Subcutaneous abdominal adipose tissue (tissue), 5 donors: ENCODE results near the gene USF2.
A peak's percentile ranks its signal among the peaks of the same experiment; 100 is the strongest.

Experiments
- H3K27ac ChIP-seq: one replicate; pipeline ENCODE4 v1.7.0; 2013; ENCODE audit warnings: low read depth, mild to moderate bottlenecking, inconsistent platforms, low read length, moderate library complexity
- H3K27me3 ChIP-seq, 5 donors: one replicate each; pipeline ENCODE4 v1.7.0; 2013; ENCODE audit warnings: low read length in 5 of 5, inconsistent platforms in 1 of 5; ENCODE audit not compliant: control insufficient read depth in 5 of 5, insufficient read depth in 4 of 5
- H3K36me3 ChIP-seq, 5 donors: one replicate each; pipeline ENCODE4 v1.7.0; 2013; ENCODE audit warnings: low read length in 5 of 5; ENCODE audit not compliant: control insufficient read depth in 5 of 5, insufficient read depth in 5 of 5
- H3K4me1 ChIP-seq, 5 donors: one replicate each; pipeline ENCODE4 v1.7.0; 2013; ENCODE audit warnings: low read length in 5 of 5, mild to moderate bottlenecking in 3 of 5, moderate library complexity in 1 of 5; ENCODE audit not compliant: control insufficient read depth in 5 of 5, insufficient read depth in 5 of 5
- H3K4me3 ChIP-seq, 5 donors: one replicate each; pipeline ENCODE4 v1.7.0; 2013; ENCODE audit warnings: low read length in 5 of 5, low read depth in 1 of 5
- H3K9ac ChIP-seq, 5 donors: one replicate each; pipeline ENCODE4 v1.7.0; 2013; ENCODE audit warnings: low read length in 5 of 5, mild to moderate bottlenecking in 4 of 5, moderate library complexity in 3 of 5
- H3K9me3 ChIP-seq, 5 donors: one replicate each; pipeline ENCODE4 v1.7.0; 2013; ENCODE audit warnings: low read length in 5 of 5; ENCODE audit not compliant: control insufficient read depth in 5 of 5
- donor health status: healthy.
- donor health status: healthy.
- donor health status: healthy.
- donor health status: healthy.
- donor health status: healthy.

USF2 gene

DNA sequence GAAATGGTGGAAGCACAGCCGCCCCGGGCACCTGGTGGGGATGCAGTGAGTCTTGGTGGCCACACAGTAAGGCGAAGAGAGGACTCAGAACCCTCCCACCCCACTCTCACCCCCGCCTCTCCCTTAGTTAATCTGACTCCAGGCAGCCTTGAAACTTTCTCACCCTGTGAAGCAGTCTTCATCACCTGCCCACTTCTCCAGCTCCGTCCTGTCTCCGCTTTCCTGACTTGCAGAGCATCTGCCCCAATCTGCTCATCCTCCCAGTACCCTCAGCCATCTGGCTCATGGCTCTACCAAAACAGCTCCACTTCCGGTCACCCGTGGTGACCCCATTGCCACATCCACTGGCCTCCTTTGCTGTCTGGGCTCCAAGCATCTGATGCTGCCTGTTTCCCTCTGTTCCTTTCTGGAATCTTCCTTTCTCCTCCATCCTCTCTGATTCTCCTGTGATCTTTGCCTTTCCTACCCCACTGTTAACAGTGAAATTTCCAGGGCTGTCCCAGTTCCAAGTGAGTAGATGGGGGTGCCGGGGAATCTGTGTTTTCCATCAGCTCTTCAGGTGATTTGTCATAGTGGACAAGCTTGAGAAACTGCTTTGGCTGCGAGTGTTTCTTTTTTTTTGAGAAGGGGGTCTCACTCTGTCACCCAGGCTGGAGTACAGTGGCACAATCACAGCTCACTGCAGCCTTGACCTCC is 4.3 kb downstream of the USF2 start:
- Histone ChIP-seq H3K9ac (peak overlapping the region in 1 of 5 donors; percentile 35), H3K36me3 (peaks cover 0 to 81% (median 72%) of the 10 kb centered on the region in 5 donors), H3K27ac (no peak overlapping the region), H3K4me3 (no peak overlapping the region), H3K4me1 (peaks cover 0 to 42% (median 20%) of the 10 kb centered on the region in 5 donors), H3K9me3 (no peaks in the 10 kb centered on the region), H3K27me3 (no peaks in the 10 kb centered on the region)

DNA sequence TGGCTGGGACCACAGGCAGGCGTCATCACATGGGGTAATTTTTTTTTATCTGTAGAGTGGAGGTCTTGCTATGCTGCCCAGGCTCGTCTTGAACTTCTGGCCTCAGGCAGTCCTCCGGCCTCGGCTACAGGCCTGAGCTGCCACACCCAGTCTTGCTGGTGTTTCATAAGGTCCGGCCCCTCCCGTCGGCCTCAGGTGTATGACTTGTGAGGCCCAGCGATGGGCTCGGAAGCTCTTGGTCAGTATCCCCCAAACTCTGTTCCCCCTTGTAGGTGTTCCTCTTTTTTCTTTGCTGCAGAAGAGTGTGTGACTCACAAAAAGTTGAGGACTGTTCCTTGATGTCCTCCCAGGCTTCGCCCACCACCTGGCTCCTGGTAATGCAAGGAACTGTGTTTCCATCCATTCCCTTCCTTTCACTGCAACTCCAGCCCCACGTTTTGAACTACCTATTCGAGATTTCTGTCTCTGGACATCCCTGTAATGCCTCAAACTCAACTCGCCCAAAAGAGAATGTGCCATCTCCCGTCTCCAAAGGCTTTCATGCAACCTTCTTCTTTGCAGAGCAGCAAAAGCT is 5.0 kb downstream of the USF2 start:
- H3K36me3 ChIP-seq: peaks cover 0 to 87% (median 78%) of the 10 kb centered on the region in 5 donors
- no peak overlapping the region for H3K4me3 ChIP-seq
- no peaks in the 10 kb centered on the region for H3K27me3 ChIP-seq
- no peak overlapping the region for H3K9ac ChIP-seq
- peaks cover 0 to 42% (median 20%) of the 10 kb centered on the region in 5 donors for H3K4me1 ChIP-seq
- H3K9me3 ChIP-seq: no peaks in the 10 kb centered on the region
- H3K27ac ChIP-seq: no peak overlapping the region

DNA sequence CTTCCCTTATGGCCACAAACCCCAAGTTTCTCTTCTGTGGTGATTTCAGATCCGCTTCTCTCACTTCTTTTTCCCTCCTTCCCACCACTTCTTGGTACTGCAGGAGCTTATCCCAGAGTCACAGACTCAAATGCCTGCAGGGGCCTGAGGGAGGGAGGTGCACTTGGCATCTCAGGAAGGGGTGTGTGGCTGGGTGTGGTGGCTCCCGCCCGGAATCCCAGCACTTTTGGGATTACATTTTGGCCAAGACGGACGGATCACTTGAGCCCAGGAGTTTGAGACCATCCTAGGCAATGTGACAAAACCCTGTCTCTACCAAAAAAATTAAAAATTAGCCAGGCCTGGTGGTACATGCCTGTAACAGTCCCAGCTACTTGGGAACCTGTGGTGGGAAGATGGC is 5.6 kb downstream of the USF2 start:
- H3K36me3 ChIP-seq: peaks cover 0 to 93% (median 84%) of the 10 kb centered on the region in 5 donors

DNA sequence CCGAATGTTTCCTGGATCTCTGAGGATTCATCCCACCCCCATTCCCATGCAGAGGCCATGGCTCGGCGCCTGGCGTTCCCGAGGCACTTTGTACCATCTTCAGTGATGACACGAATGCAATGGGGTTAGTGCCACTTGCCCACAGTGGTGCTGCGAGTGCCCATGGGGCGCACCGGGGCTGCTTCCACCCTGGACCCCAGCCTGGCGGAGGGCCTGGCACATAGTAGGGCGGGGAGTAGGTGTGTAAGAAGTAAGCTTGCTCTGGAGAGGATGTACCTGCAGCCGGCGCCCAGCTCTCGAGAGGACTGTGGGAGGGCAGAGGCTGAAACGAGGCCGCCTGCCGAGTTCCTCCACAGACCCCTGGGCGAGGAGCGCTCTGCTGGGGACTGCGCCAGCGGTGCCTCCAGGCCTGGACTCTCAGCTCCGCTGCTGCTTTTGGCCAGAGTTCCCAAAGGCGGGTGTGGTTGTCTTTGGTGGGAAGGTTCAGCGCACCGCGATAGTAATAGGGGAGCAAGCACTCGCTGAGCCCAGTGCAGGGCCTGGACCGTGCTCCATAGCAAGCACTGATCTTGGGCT is 8.0 kb downstream of the USF2 start:
- peaks cover 0 to 85% (median 69%) of the 10 kb centered on the region in 5 donors for H3K36me3 ChIP-seq
- peaks cover 0 to 3% (median under 1%) of the 10 kb centered on the region in 5 donors for H3K27me3 ChIP-seq
- H3K27ac ChIP-seq: no peak overlapping the region
- no peak overlapping the region for H3K4me3 ChIP-seq
- H3K9me3 ChIP-seq: no peaks in the 10 kb centered on the region
- no peak overlapping the region for H3K9ac ChIP-seq
- H3K4me1 ChIP-seq: peaks cover 0 to 32% (median 15%) of the 10 kb centered on the region in 5 donors

More for the DNA sequence above, 5.6 kb downstream of the USF2 start:
- no peak overlapping the region for H3K4me3 ChIP-seq
- H3K27me3 ChIP-seq: no peaks in the 10 kb centered on the region
- peaks cover 0 to 41% (median 20%) of the 10 kb centered on the region in 5 donors for H3K4me1 ChIP-seq
- H3K9ac ChIP-seq: no peak overlapping the region
- H3K9me3 ChIP-seq: no peaks in the 10 kb centered on the region
- no peak overlapping the region for H3K27ac ChIP-seq

DNA sequence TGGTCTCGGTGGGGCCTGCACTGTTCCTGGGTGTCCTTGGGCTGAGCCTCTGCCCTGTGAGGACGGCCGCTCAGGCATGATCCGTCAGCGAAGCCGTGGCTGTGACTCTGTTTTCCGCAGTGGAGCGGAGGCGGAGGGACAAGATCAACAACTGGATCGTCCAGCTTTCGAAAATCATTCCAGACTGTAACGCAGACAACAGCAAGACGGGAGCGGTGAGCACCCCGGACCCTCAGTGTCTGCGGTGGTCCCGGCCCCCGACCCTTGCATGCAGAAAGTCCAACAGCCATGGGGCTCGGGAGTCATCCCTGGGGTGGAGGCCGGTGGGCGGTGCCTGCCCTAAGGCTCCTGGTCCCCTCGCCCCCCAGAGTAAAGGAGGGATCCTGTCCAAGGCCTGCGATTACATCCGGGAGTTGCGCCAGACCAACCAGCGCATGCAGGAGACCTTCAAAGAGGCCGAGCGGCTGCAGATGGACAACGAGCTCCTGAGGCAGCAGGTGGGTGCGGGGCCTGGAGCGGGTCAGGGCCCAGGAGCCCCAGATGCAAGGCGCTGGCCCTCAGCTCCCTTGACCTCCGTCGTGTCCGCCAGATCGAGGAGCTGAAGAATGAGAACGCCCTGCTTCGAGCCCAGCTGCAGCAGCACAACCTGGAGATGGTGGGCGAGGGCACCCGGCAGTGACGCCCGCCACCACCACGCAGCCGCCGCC is 10.0 kb downstream of the USF2 start:
- H3K9me3 ChIP-seq: no peaks in the 10 kb centered on the region
- H3K4me1 ChIP-seq: peaks cover 0 to 25% (median 11%) of the 10 kb centered on the region in 5 donors
- H3K9ac ChIP-seq: no peak overlapping the region
- peaks cover 0 to 65% (median 51%) of the 10 kb centered on the region in 5 donors for H3K36me3 ChIP-seq
- no peak overlapping the region for H3K27ac ChIP-seq
- peaks cover 3 to 14% (median 7%) of the 10 kb centered on the region in 5 donors for H3K27me3 ChIP-seq
- H3K4me3 ChIP-seq: no peak overlapping the region

DNA sequence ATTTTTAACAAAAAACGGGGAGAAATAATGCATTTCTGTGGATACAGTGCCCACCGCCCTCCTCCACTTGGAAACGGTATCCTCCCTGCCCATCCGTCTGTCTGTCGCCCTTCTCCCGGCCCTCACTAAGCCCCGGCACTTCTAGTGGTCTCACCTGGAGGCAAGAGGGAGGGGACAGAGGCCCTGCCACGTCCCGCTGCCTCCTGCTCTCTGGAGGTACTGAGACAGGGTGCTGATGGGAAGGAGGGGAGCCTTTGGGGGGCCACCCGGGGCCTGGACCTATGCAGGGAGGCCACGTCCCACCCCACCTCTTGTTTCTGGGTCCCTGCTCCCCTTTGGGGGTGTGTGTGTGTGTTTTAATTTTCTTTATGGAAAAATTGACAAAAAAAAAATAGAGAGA is 10.6 kb downstream of the USF2 start:
- Histone ChIP-seq H3K4me1 (peaks cover 0 to 22% (median 11%) of the 10 kb centered on the region in 5 donors), H3K36me3 (peaks cover 0 to 59% (median 45%) of the 10 kb centered on the region in 5 donors), H3K9ac (no peak overlapping the region), H3K4me3 (no peak overlapping the region), H3K27me3 (peaks cover 3 to 14% (median 7%) of the 10 kb centered on the region in 5 donors), H3K9me3 (no peaks in the 10 kb centered on the region), H3K27ac (no peak overlapping the region)

DNA sequence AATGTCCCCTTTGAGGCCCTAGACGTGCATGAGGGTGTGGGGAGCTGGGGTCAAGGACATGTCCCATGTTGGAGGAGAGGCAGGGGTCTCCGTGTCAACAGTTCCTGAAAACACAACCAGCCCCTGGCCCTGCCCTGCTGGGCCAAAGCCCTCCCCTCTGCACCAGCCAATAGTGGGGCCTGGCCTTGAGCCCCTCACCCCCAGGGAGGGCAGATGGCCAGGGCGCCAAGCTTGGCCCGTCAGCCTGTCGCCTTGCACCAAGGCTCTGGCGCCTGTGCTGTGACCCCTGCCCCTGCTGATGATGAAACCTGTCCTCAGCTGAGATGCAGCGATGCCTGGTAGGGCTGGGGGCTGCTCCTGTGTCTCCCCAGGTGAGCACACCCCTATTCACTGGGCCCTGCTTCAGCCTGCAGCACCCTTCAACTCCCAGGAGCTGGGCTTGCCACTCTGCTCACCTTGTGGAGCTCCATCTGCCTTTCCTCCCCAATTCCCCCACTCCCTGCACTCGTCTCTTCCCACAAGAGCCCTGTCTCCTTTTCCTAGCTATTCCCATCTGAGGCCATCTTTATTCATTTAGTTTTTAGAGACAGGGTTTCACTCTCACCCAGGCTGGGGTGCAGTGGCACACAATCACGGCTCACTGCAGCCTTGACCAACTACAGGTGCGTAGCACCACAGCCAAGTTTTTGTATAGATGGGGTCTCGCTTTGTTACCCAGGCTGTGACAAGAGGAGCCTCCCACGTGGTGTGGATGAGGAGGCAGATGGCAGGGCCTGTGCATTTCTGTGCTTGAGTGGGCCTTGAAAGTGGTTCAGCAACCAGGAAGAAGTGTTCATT is 11.4 kb downstream of the USF2 start:
- Histone ChIP-seq H3K36me3 (peaks cover 0 to 51% (median 37%) of the 10 kb centered on the region in 5 donors), H3K4me3 (no peak overlapping the region), H3K4me1 (peaks cover 0 to 27% (median 11%) of the 10 kb centered on the region in 5 donors), H3K27me3 (peaks cover 3 to 14% (median 7%) of the 10 kb centered on the region in 5 donors), H3K27ac (no peak overlapping the region), H3K9me3 (no peaks in the 10 kb centered on the region), H3K9ac (peak overlapping the region in 1 of 5 donors; percentile 41)

DNA sequence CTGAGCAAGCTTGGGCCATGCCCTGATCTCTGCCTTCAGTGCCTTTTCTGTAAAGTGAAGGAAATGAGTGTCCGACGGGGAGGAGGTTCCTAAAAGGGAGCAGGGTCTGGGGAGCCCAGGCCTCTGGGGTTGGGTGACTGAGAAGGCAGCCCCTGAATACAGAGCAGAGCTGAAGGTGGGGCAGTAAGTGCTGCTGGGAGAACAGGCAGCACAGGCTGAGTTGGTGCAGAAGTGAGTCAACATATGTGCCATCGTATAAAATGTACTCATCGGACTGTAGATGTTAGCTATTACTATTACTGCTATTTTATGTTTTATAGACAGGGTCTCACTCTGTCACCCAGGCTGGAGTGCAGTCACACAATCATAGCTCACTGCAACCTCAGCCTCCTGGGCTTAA is 12.5 kb downstream of the USF2 start:
- no peak overlapping the region for H3K9ac ChIP-seq
- H3K36me3 ChIP-seq: peaks cover 0 to 40% (median 29%) of the 10 kb centered on the region in 5 donors
- no peak overlapping the region for H3K27ac ChIP-seq

More for the DNA sequence above, 12.5 kb downstream of the USF2 start:
- H3K4me1 ChIP-seq: peaks cover 0 to 27% (median 11%) of the 10 kb centered on the region in 5 donors
- peaks cover 3 to 14% (median 7%) of the 10 kb centered on the region in 5 donors for H3K27me3 ChIP-seq
- no peak overlapping the region for H3K4me3 ChIP-seq
- no peaks in the 10 kb centered on the region for H3K9me3 ChIP-seq
